Measurements from ENCODE around the gene SMG6.
A peak's percentile ranks its signal among the peaks of the same experiment; 100 is the strongest.
"Not testable (repeated sequence)": the region's sequence is repeated elsewhere in the genome, so short reads cannot be mapped to it uniquely, and the experiment has no call there.

SMG6 gene

GRCh38 chr17:2302778-2303203, 794 bp downstream of the SMG6 start:
- no peak for DNase-seq

GRCh38 chr17:2299756-2300155, 3.8 kb downstream of the SMG6 start:
- no peak for DNase-seq

- DNase-seq: no peak
Measured at GRCh38 chr17:2299136-2299535, 4.4 kb downstream of the SMG6 start.

GRCh38 chr17:2297023-2297422, 6.6 kb downstream of the SMG6 start:
- no peak for DNase-seq

- no peak for DNase-seq
Measured at GRCh38 chr17:2295575-2295974, 8.0 kb downstream of the SMG6 start.

DNA sequence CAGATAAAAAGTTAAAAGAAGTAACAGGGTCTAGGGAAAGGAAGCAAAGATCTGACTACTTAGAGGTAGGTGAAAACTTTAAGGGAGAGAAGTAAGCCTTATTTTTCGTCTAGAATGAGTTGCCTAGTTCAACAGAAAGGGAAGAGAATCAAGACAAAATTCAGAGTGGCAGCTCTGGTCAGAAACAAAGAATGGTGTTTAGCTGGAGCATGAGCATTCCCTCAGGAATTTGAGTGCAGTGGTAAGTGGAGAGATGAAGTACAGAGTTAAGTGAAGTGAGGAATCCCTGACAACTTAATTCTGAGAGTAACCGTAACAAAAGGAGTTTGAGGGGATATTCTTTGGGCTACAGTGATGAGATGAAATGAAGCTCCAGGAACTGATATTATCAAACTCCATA, 11.5 kb downstream of the SMG6 start:
- no peak for DNase-seq

DNA sequence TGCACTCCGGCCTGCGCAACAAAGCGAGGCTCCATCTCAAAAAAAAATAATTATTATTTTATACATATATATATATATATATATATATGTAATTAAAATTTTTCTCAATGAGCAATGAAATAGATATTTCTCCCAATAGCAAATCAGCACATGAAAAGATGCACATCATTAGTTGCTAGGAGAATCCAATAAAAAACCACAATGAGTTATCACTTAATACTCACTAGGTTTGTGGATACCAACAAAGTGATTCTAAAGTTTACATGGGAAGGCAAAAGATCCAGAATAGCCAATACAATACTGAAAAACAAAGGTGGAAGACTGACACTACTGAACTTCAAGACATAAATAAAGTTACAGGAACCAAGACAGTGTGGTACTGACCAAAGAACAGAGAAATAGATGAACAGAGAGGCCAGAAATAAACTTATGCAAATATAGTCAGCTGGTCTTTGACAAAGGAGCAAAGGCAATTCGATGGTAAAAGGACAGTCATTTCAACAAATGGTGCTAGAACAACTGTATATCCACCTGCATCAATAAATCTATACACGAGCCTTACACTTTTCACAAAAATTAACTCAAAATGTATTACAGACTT, 13.6 kb downstream of the SMG6 start:
- no peak for DNase-seq

DNA sequence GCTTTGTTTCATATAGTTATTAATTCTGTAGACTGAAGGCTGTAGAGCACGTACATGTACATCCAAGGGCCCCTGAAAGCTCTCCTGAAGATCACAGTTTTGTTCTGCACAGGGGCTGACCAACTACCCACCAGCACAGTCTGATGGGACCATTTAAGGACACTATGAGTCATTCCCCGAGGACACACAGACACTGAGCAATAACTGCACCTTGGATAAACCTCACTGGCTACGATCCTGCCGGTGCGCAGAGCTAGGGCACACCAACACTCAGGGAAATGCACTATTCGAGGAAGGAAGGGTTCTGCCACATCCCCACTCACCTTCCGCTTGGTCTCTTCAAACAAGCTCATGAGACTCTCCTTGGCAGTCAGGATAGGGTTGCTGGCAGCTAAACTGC, 20.3 kb downstream of the SMG6 start:
- DNase-seq: no peak

- DNase-seq: peak; percentile 53
Measured at GRCh38 chr17:2282297-2282873, 21.2 kb downstream of the SMG6 start.

DNA sequence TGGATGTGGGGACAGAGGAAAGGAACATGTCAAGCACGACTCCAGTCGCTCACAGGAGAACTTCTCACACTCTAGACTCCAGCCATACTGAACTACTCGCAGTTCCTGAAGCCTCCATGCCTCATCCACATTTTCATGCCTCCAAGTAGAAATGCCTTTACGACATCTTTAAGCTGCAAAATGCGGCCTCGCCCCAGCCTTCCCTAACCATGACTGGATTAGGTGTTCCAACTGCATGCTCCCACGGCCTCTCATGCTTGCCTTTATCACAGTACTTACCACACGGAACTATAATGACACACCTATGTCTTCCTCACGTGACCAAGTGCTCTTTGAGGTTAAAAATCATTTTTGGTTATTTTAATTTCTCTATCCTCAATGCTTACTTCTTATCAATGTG, 23.9 kb downstream of the SMG6 start:
- no peak for DNase-seq

DNA sequence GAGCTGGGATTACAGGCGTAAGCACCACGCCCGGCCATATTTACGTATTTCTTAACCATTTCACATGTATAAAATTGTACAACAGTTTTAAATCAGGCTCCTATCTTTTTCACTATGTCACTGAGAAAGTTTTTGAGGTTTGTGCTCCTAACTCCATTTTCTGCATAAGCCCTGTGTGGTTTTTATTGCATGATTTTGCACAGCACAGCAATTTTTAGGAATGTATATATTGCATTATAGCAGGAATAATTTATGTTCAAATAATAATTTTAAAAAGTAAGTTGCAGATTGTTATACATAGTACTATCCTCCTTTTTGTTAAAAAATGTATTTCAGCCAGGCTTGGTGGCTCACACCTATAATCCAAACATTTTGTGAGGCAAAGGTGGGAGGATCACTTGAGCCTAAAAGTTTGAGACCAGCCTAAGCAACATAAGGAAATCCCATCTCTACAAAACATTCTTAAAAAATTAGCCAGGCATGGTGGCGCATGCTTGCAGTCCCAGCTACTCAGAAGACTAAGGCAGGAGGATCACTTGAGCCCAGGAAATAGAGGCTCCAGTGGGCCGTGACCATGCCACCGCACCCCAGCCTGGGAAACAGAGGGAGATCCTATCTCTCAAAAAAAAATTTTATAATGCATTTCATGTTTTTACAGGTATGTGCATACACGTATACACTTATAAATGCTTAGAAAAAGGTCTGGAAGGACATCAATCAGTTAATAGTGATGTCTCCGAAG, 26.0 kb downstream of the SMG6 start:
- no peak for DNase-seq

DNA sequence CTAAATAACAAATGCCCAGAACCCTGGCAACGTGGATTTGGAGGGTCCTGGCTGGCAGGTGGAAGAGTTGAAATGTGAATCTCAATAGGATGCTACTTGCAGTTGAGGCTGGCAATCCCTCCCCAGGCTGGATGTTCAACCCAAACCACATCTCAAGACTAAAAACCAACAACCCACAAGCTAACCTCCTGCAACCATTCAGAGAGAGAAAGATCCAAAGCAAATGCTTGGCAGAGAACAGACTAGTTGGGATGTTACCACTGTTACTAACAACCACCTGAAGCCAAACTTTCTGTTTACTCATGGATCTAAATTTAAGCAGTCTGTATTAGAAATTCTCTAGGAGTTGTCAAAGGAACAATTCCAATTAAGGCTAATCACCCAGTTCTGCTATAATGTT, 27.9 kb downstream of the SMG6 start:
- DNase-seq: no peak

DNA sequence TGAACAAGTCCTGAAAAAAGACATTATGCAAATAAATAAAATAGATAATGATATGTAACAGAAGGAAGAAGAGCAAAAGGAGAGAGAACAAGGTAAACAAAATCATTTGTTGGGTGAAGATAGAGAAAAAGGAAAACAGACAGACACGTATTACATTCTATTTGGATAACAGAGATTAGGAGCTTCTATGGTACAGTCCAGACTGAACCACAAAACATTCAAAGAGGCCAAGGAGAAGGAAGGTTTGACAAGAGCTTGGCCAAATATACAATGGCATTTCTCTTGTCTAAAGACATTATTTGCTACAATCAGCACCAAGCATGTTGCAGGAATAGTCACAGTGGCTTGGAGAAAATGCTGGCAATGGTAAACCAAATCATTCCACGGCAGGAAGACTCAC, 29.2 kb downstream of the SMG6 start:
- DNase-seq: no peak

DNA sequence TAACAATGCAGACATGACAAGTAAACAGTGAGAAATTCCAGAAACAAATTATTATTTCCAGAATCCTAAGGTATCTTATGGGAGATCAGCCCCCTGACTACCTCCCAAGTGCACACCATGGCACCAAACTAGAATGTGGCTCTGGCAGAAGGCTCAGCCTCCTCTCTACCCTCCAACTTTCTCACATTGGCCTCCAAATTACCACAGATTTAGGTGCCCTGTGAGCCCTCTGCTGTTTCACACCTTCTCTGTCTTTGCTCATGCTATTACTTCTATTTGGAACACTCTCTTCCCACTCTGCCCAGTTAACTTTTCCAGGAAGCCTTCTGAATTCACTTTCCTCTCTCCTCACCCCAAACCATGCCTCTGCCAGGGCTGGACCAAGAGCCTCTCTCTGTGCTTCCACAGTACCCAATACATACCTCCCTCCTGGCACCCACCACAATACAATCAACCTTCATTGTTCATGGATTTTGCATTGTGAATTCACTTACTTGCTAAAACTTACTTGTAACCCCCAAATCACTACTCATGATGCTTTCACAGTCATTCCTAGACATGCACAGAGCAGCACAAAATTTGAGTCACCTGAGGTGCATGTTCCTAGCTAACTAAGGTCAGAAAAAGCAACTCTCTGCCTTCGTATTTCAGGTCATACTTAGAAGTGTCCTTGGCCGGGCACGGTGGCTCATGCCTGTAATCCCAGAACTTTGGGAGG, 31.4 kb downstream of the SMG6 start:
- no peak for DNase-seq

- no peak for DNase-seq
Measured at GRCh38 chr17:2267354-2267753, 36.2 kb downstream of the SMG6 start.

DNA sequence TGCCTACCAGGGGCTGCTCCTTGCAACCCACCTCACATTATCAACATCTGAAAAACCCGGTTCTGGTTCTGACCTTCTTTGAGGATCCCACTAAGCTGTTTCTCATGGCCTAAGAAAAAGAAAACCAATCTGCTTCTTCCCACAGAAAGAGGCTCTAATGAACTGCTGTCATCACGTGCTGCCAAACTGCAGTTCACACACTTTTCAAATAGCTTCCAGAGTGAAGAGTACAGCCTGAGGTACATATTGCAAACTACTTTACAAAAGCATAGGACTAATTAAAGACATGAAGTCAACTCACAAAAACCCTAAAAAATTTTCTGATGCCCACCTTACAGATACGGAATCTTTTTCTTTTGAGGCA, 36.7 kb downstream of the SMG6 start:
- DNase-seq: no peak

DNA sequence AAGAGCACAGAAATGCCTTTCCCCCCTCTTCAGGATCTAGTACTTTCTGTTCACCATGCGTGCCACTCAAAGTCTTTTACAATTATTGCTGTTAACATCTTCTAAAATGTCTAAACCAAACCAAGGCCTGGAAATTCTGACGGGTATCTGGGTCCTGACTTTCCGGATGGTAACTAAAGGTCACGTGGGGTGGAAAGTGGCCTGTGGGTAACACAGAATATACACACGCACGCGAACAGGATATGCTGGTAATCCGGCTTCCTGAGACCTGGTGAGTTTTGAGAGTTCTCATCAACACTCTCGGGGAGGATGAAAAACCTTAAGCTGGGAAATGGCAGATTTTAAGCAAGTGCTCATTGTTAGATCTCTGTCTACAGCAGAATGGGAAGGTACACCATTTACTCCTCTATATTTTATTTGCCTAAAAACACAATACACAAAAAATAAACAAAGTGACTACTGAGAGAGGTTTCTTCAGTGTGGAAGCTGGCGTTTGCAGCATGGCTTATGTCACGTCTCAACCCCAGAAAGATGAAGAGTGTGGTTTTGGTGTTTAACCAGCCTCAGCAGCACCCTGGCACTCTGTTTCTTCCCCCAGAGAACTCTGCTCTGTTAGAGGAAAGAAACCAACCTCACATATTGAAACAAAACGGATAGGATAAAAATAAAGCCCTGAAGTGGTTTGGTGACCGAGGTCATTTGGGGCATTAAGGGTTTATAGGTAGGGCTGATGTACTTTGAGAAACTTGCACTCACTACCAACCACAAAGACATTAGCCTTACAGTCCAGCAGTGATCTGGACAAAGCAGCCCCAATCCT, 37.3 kb downstream of the SMG6 start:
- no peak for DNase-seq

DNA sequence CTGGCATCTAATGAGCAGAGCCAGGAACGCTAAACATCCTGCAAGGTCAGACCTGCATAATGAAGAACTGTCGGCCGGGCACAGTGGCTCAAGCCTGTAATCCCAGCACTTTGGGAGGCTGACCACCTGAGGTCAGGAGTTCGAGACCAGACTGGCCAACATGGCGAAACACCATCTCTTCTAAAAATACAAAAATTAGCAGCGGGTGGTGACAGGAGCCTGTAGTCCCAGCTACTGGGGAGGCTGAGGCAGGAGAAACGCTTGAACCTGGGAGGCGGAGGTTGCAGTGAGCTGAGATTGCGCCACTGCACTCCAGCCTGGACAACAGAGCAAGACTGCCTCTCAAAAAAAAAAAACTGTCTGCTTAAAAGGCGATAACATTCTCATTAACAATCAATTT, 38.4 kb downstream of the SMG6 start:
- not testable (repeated sequence) for DNase-seq

DNA sequence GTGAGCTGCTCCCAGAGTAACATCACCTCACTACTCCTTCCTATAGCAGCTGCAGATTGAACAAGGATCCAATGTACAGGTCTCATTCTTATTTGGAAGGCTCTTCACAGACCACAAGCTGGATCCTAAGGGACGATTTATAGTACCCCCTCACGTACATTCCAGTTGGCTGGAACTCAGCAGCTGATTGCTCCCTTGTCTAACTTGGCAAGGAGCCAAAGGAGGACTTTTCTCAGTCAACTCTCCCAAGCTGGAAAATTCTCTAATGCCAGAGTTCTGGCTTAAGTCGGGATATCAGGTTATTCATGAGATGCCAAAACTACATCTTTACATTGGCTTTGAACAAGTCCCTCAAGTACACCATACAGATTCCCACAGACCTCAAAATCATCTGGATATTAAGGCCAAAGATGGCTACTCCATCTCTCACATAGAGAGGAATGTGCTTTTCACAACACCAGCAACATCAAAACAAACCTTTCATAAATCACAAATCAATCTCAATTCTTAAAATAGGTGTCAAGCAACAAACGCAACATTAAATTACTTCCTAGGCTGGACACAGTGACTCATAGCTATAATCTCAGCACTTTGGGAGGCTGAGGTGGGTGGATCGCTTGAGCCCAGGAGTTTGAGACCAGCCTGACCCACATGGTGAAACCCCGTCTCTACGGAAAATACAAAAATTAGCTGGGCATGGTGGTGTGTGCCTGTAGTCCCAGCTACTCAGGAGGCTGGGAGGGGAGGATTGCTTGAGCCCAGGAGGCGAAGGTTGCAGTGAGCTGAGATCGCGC, 39.3 kb downstream of the SMG6 start:
- no peak for DNase-seq

GRCh38 chr17:2263183-2264066, 40.2 kb downstream of the SMG6 start:
- no peak for DNase-seq

DNA sequence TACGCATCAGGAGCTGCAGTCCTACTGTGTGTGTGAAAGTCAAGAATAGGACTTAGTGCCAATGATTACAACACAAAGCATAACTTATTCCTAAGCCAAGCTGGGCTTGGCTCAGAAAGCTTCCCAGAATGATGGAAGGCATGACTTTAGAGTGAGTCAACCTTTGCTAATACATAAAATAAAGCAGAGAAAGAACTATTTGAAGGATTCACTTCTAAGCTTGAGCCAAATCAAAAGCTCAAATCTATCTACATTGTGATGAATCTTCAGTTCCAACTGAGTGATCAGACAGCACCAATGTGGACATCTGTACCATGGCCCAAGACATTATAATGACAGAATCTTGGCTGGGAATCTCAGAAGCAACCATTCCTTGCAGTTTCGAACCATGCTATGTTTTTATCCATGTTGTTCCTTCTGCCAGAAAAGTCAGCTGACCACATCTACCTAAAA, 41.4 kb downstream of the SMG6 start:
- no peak for DNase-seq

All from NCI-H2171 (cell line).